ENCODE results near the gene FGA. TPM values are rescaled to one million over a fixed set of nuclear protein-coding genes. Genes with fewer than 3 reads are reported as not detected.
"Not testable (repeated sequence)": the region's sequence is repeated elsewhere in the genome, so short reads cannot be mapped to it uniquely, and the experiment has no call there.

The FGA gene
- total and polyA plus RNA-seq, 4 experiments from 2014 or later: not detected

GRCh38 chr4:154595807-154596206 is 5.3 kb upstream of the FGA start:
- H3K4me1 ChIP-seq (ENCODE audit: insufficient read depth, low read length): no peaks in the 10 kb centered on the region
- DNase-seq: no peak
- H3K4me3 ChIP-seq (ENCODE audit: low read length in 2 of 2): no peak overlapping the region
- H3K4me3 Mint-ChIP-seq: no peak overlapping the region
- H3K36me3 ChIP-seq (ENCODE audit: insufficient read depth, low read length): no peaks in the 10 kb centered on the region
- no peak overlapping the region for H3K27ac ChIP-seq (ENCODE audit: low read depth, low read length)
- H3K9me3 ChIP-seq (ENCODE audit: control insufficient read depth in 1 of 2, low read length in 2 of 2): no peaks in the 10 kb centered on the region
- no peaks in the 10 kb centered on the region for H3K36me3 Mint-ChIP-seq
- no peaks in the 10 kb centered on the region for H3K4me1 Mint-ChIP-seq
- intact Hi-C loops (cut with micrococcal nuclease): no loop called here
- H3K27me3 Mint-ChIP-seq: peaks cover 9 to 10% of the 10 kb centered on the region in 2 donors
- ChIA-PET CTCF (ENCODE audit: partially characterized antibody) (no interaction called here), POLR2A (ENCODE audit: partially characterized antibody) (no interaction called here)
- H3K9me3 Mint-ChIP-seq: no peaks in the 10 kb centered on the region
- no peak overlapping the region for H3K27ac Mint-ChIP-seq
- no peaks in the 10 kb centered on the region for H3K27me3 ChIP-seq (ENCODE audit: insufficient read depth, low read length)

GRCh38 chr4:154594343-154594742 is 3.8 kb upstream of the FGA start:
- CTCF ChIA-PET (ENCODE audit: partially characterized antibody): interaction anchor here (1.0 to 1.1 kb wide), 2 partner anchors 8 to 26 kb away, joined by 3 read pairs; no protein-coding TSS in a partner anchor
- H3K36me3 ChIP-seq (ENCODE audit: insufficient read depth, low read length); POLR2A ChIA-PET (ENCODE audit: partially characterized antibody); DNase-seq; H3K4me3 ChIP-seq (ENCODE audit: low read length in 2 of 2); H3K4me1 ChIP-seq (ENCODE audit: insufficient read depth, low read length); H3K36me3 Mint-ChIP-seq; H3K9me3 ChIP-seq (ENCODE audit: control insufficient read depth in 1 of 2, low read length in 2 of 2); H3K27me3 ChIP-seq (ENCODE audit: insufficient read depth, low read length); H3K4me1 Mint-ChIP-seq; H3K27ac Mint-ChIP-seq; H3K27ac ChIP-seq (ENCODE audit: low read depth, low read length); intact Hi-C loops (cut with micrococcal nuclease); H3K4me3 Mint-ChIP-seq; H3K9me3 Mint-ChIP-seq: not testable (repeated sequence)
- H3K27me3 Mint-ChIP-seq: peaks cover 10% of the 10 kb centered on the region in 2 donors

GRCh38 chr4:154593868-154594267 is 3.3 kb upstream of the FGA start:
- no peaks in the 10 kb centered on the region for H3K9me3 ChIP-seq (ENCODE audit: control insufficient read depth in 1 of 2, low read length in 2 of 2)
- H3K36me3 ChIP-seq (ENCODE audit: insufficient read depth, low read length): no peaks in the 10 kb centered on the region
- H3K9me3 Mint-ChIP-seq: no peaks in the 10 kb centered on the region
- no peaks in the 10 kb centered on the region for H3K4me1 ChIP-seq (ENCODE audit: insufficient read depth, low read length)
- peaks cover 10% of the 10 kb centered on the region in 2 donors for H3K27me3 Mint-ChIP-seq
- CTCF ChIA-PET (ENCODE audit: partially characterized antibody): interaction anchor here (1.0 to 1.1 kb wide), 2 partner anchors 8 to 26 kb away, joined by 3 read pairs; no protein-coding TSS in a partner anchor
- no peak overlapping the region for H3K4me3 ChIP-seq (ENCODE audit: low read length in 2 of 2)
- H3K4me3 Mint-ChIP-seq: no peak overlapping the region
- no peak for DNase-seq
- H3K36me3 Mint-ChIP-seq: no peaks in the 10 kb centered on the region
- intact Hi-C loops (cut with micrococcal nuclease): no loop called here
- H3K27ac ChIP-seq (ENCODE audit: low read depth, low read length): no peak overlapping the region
- H3K4me1 Mint-ChIP-seq: no peaks in the 10 kb centered on the region
- no peak overlapping the region for H3K27ac Mint-ChIP-seq
- POLR2A ChIA-PET (ENCODE audit: partially characterized antibody): no interaction called here
- H3K27me3 ChIP-seq (ENCODE audit: insufficient read depth, low read length): no peaks in the 10 kb centered on the region

GRCh38 chr4:154591890-154592289 is 1.3 kb upstream of the FGA start:
- H3K9me3 Mint-ChIP-seq: no peaks in the 10 kb centered on the region
- no peak overlapping the region for H3K27ac Mint-ChIP-seq
- no peak for DNase-seq
- no peak overlapping the region for H3K27ac ChIP-seq (ENCODE audit: low read depth, low read length)
- H3K36me3 ChIP-seq (ENCODE audit: insufficient read depth, low read length): no peaks in the 10 kb centered on the region
- ChIA-PET CTCF (ENCODE audit: partially characterized antibody) (no interaction called here), POLR2A (ENCODE audit: partially characterized antibody) (no interaction called here)
- intact Hi-C loops (cut with micrococcal nuclease): no loop called here
- no peaks in the 10 kb centered on the region for H3K4me1 ChIP-seq (ENCODE audit: insufficient read depth, low read length)
- H3K4me3 ChIP-seq (ENCODE audit: low read length in 2 of 2): no peak overlapping the region
- H3K9me3 ChIP-seq (ENCODE audit: control insufficient read depth in 1 of 2, low read length in 2 of 2): no peaks in the 10 kb centered on the region
- peaks cover 11 to 14% of the 10 kb centered on the region in 2 donors for H3K27me3 Mint-ChIP-seq
- H3K4me1 Mint-ChIP-seq: peaks cover 0 to 2% (median 0%) of the 10 kb centered on the region in 4 donors
- H3K27me3 ChIP-seq (ENCODE audit: insufficient read depth, low read length): no peaks in the 10 kb centered on the region
- no peaks in the 10 kb centered on the region for H3K36me3 Mint-ChIP-seq
- H3K4me3 Mint-ChIP-seq: no peak overlapping the region

- Mint-ChIP-seq H3K27me3 (peaks cover 13 to 19% of the 10 kb centered on the region in 2 donors), H3K9me3 (no peaks in the 10 kb centered on the region), H3K4me3 (no peak overlapping the region), H3K4me1 (peaks cover 0 to 2% (median 0%) of the 10 kb centered on the region in 4 donors), H3K36me3 (no peaks in the 10 kb centered on the region), H3K27ac (no peak overlapping the region)
- ChIA-PET CTCF (ENCODE audit: partially characterized antibody) (no interaction called here), POLR2A (ENCODE audit: partially characterized antibody) (no interaction called here)
- Histone ChIP-seq H3K27me3 (ENCODE audit: insufficient read depth, low read length) (no peaks in the 10 kb centered on the region), H3K27ac (ENCODE audit: low read depth, low read length) (no peak overlapping the region), H3K4me1 (ENCODE audit: insufficient read depth, low read length) (no peaks in the 10 kb centered on the region), H3K36me3 (ENCODE audit: insufficient read depth, low read length) (no peaks in the 10 kb centered on the region), H3K9me3 (ENCODE audit: control insufficient read depth in 1 of 2, low read length in 2 of 2) (no peaks in the 10 kb centered on the region), H3K4me3 (ENCODE audit: low read length in 2 of 2) (no peak overlapping the region)
- no peak for DNase-seq
- intact Hi-C loops (cut with micrococcal nuclease): no loop called here
Measured at GRCh38 chr4:154589296-154590197, 995 bp downstream of the FGA start.

- Histone ChIP-seq H3K36me3 (ENCODE audit: insufficient read depth, low read length) (no peaks in the 10 kb centered on the region), H3K4me3 (ENCODE audit: low read length in 2 of 2) (no peak overlapping the region), H3K9me3 (ENCODE audit: control insufficient read depth in 1 of 2, low read length in 2 of 2) (no peaks in the 10 kb centered on the region), H3K27me3 (ENCODE audit: insufficient read depth, low read length) (no peaks in the 10 kb centered on the region), H3K4me1 (ENCODE audit: insufficient read depth, low read length) (no peaks in the 10 kb centered on the region), H3K27ac (ENCODE audit: low read depth, low read length) (no peak overlapping the region)
- no peak overlapping the region for H3K27ac Mint-ChIP-seq
- no peaks in the 10 kb centered on the region for H3K9me3 Mint-ChIP-seq
- DNase-seq: no peak
- intact Hi-C loops (cut with micrococcal nuclease): no loop called here
- no peak overlapping the region for H3K4me3 Mint-ChIP-seq
- POLR2A ChIA-PET (ENCODE audit: partially characterized antibody): no interaction called here
- CTCF ChIA-PET (ENCODE audit: partially characterized antibody): interaction anchor here (1.0 kb wide), 1 partner anchor 30 kb away, joined by 3 read pairs; no protein-coding TSS in a partner anchor
- peaks cover 0 to 2% (median 0%) of the 10 kb centered on the region in 4 donors for H3K4me1 Mint-ChIP-seq
- no peaks in the 10 kb centered on the region for H3K36me3 Mint-ChIP-seq
- H3K27me3 Mint-ChIP-seq: peaks cover 10 to 17% of the 10 kb centered on the region in 2 donors
Measured at GRCh38 chr4:154588198-154588597, 2.3 kb downstream of the FGA start.

- H3K27ac Mint-ChIP-seq: no peak overlapping the region
- no peak overlapping the region for H3K4me3 Mint-ChIP-seq
- Histone ChIP-seq H3K4me1 (ENCODE audit: insufficient read depth, low read length) (no peaks in the 10 kb centered on the region), H3K27me3 (ENCODE audit: insufficient read depth, low read length) (no peaks in the 10 kb centered on the region), H3K9me3 (ENCODE audit: control insufficient read depth in 1 of 2, low read length in 2 of 2) (no peaks in the 10 kb centered on the region), H3K4me3 (ENCODE audit: low read length in 2 of 2) (no peak overlapping the region), H3K27ac (ENCODE audit: low read depth, low read length) (no peak overlapping the region), H3K36me3 (ENCODE audit: insufficient read depth, low read length) (no peaks in the 10 kb centered on the region)
- no peaks in the 10 kb centered on the region for H3K36me3 Mint-ChIP-seq
- DNase-seq: no peak
- ChIA-PET POLR2A (ENCODE audit: partially characterized antibody) (no interaction called here), CTCF (ENCODE audit: partially characterized antibody) (interaction anchor here (0.7 to 0.8 kb wide), 2 partner anchors 8 to 15 kb away, joined by 3 read pairs; no protein-coding TSS in a partner anchor)
- H3K4me1 Mint-ChIP-seq: peaks cover 0 to 2% (median 0%) of the 10 kb centered on the region in 4 donors
- no peaks in the 10 kb centered on the region for H3K9me3 Mint-ChIP-seq
- peaks cover 8 to 13% of the 10 kb centered on the region in 2 donors for H3K27me3 Mint-ChIP-seq
- intact Hi-C loops (cut with micrococcal nuclease): no loop called here
Measured at GRCh38 chr4:154586296-154587033, 4.1 kb downstream of the FGA start.

Measured in CD4-positive, alpha-beta memory T cell (primary cell).